ENCODE results near the gene UBE3B. TPM values are rescaled to one million over a fixed set of nuclear protein-coding genes. Genes with fewer than 3 reads are reported as not detected.

The UBE3B gene
- total RNA-seq, 4 donors from 2014 or later, result 42.7 to 49.9 (median 46.3) TPM

DNA sequence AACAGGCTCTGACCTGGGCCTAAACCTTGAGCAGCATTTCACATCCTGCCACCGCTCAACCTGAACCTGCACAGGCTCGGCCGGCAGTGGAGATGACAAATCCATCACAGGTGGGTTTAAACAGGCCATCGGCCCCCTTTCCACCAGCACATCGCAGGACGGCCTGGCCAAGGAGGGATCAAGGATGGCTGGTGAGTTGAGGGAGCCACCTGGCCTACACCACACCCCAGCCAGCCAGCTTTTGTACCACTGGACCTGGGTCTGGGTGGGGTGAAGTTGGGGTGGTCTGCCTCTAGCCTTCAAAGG is 81.7 kb downstream of the UBE3B start:
- intact Hi-C loops (cut with DNase I; ENCODE audit: low total_unique reads), result no loop called here
- WGBS, 2 donors, result 87 to 92% methylated on average over 6 of the region's 6 CpGs
- DNase-seq (ENCODE audit: low spot score in 2 of 2), result no peak
- TF ChIP-seq, protein P1, sequence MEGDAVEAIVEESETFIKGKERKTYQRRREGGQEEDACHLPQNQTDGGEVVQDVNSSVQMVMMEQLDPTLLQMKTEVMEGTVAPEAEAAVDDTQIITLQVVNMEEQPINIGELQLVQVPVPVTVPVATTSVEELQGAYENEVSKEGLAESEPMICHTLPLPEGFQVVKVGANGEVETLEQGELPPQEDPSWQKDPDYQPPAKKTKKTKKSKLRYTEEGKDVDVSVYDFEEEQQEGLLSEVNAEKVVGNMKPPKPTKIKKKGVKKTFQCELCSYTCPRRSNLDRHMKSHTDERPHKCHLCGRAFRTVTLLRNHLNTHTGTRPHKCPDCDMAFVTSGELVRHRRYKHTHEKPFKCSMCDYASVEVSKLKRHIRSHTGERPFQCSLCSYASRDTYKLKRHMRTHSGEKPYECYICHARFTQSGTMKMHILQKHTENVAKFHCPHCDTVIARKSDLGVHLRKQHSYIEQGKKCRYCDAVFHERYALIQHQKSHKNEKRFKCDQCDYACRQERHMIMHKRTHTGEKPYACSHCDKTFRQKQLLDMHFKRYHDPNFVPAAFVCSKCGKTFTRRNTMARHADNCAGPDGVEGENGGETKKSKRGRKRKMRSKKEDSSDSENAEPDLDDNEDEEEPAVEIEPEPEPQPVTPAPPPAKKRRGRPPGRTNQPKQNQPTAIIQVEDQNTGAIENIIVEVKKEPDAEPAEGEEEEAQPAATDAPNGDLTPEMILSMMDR (IDR thresholded peaks at IDR 0.05), result no peak
- TF ChIP-seq POLR2A (IDR thresholded peaks at IDR 0.05), result no peak
- no peak overlapping the region for H3K4me3 ChIP-seq (ENCODE audit: low read depth, poor library complexity, severe bottlenecking)

DNA sequence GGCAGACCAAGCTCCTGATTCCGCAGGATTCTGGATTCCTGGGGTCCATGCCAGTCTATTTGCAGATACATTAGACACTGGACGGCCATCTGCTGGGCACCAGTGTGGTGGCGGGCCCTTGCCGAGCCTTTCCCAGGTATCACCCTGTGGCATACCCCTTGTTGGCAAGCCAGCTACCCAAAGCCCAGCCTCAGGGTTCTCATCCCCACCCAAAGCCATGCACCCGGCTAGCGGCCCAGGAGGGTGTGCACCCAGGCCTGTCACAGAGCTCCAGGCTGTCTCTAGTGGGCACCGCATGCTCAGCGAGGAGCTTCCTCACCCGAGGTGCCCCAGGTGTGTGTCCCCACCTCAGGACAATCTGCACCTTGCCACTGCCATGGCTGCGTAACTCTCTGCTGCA is 82.2 kb downstream of the UBE3B start:
- no peak overlapping the region for H3K4me3 ChIP-seq (ENCODE audit: low read depth, poor library complexity, severe bottlenecking)
- WGBS, 2 donors, result 96 to 98% methylated on average over 8 of the region's 10 CpGs
- TF ChIP-seq, protein P1 (IDR thresholded peaks at IDR 0.05), result no peak
- DNase-seq (ENCODE audit: low spot score in 2 of 2), result no peak
- intact Hi-C loops (cut with DNase I; ENCODE audit: low total_unique reads), result no loop called here

DNA sequence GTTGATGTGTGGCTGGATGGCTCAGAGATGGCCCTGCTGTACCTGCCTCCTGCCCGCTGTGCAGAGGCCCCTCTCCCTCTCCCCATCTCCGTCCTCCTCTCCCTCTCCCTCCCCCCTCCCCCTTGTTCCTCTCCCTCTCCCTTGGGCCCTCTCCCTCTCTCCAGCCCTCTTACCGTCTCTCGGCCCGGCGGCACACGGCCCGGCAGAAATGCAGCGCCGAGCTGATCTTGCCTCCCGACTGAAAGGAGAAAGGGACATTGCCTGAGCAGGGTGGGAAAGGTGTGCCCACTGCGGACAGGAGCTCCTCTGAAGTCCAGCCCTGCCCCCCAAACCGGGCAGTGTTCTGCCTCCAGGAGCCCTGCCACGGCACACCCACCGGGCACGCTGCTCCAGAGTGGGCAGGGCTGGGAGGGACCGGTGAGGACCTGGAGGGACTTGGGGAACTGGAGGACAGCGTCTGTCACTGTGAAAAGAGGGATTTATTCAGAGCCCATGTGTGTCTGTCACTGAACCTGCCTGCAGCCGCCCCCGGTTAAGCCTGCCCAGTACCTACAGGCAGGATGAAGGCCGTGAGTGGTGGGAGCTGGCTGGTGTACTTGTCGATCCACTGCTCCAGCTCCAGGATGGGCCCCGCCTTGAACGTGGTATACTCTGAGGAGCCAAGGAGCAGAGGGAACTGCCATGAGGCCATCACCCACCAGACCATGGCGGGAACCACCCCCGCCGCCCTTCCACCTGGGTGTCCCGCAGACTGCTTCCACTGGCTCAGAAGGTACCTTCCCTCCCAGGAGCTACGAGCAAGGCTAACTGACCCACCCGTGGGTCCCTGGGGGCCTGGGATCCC is 83.7 kb downstream of the UBE3B start:
- no peak overlapping the region for H3K4me3 ChIP-seq (ENCODE audit: low read depth, poor library complexity, severe bottlenecking)
- intact Hi-C loops (cut with DNase I; ENCODE audit: low total_unique reads), result no loop called here
- no peak for DNase-seq (ENCODE audit: low spot score in 2 of 2)
- no peak for TF ChIP-seq POLR2A (IDR thresholded peaks at IDR 0.05)
- TF ChIP-seq, protein P1 (IDR thresholded peaks at IDR 0.05), result no peak
- WGBS, 2 donors, result 82 to 89% methylated on average over 26 to 27 of the region's 30 CpGs

DNA sequence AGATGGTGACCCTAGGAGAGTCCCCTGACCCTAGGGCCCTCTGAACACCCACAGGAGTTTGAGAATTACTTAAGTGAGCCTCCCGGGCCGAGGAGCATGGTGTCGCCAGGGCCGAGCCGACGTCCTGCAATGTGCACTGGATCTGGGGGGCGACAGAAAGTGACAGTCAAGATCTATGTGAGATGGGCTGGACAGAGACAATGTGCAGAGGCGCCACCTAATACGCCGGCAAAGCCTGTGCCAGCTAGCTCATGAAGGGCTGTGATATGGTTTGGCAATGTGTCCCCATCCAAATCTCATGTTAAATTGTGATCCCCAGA is 84.2 kb downstream of the UBE3B start:
- no peak for DNase-seq (ENCODE audit: low spot score in 2 of 2)
- TF ChIP-seq, protein P1 (IDR thresholded peaks at IDR 0.05), result no peak
- no peak for TF ChIP-seq POLR2A (IDR thresholded peaks at IDR 0.05)
- intact Hi-C loops (cut with DNase I; ENCODE audit: low total_unique reads), result no loop called here
- no peak overlapping the region for H3K4me3 ChIP-seq (ENCODE audit: low read depth, poor library complexity, severe bottlenecking)
- WGBS, 2 donors, result 96 to 99% methylated on average over 10 of the region's 10 CpGs

DNA sequence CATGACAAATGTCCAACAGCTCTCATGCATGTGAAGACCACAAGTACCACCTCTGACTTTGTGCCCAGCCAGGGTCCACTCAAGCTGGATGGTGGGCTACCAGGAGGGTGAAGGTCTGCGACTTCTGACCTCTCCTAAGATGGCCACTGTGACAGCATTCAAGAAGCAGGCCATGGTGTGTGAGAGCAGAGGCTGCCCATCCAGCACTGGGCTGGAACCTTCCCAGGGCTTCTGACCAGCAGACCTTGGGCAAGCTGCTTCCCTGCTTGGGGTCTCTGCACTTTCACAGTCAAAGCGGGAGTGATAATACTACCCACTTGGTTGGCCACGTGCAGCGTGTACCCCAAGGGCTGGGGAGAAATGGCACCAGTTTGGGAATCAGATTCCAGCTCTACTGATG is 85.4 kb downstream of the UBE3B start:
- TF ChIP-seq, protein P1 (IDR thresholded peaks at IDR 0.05), result no peak
- no peak for TF ChIP-seq POLR2A (IDR thresholded peaks at IDR 0.05)
- H3K4me3 ChIP-seq (ENCODE audit: low read depth, poor library complexity, severe bottlenecking), result no peak overlapping the region
- 92 to 98% methylated on average over 4 of the region's 4 CpGs for WGBS, 2 donors
- intact Hi-C loops (cut with DNase I; ENCODE audit: low total_unique reads), result no loop called here
- DNase-seq (ENCODE audit: low spot score in 2 of 2), result no peak

Measured in lower leg skin (tissue), 4 donors.